SHP77 (cell line): ENCODE data around the gene SUCLG2.
"Not testable (repeated sequence)": the region's sequence is repeated elsewhere in the genome, so short reads cannot be mapped to it uniquely, and the experiment has no call there.

Experiments used
- DNase-seq, 2 experiments: peaks; one replicate each; lab custom pipeline; 2025; lab: John Stamatoyannopoulos, UW

The SUCLG2 gene

DNA sequence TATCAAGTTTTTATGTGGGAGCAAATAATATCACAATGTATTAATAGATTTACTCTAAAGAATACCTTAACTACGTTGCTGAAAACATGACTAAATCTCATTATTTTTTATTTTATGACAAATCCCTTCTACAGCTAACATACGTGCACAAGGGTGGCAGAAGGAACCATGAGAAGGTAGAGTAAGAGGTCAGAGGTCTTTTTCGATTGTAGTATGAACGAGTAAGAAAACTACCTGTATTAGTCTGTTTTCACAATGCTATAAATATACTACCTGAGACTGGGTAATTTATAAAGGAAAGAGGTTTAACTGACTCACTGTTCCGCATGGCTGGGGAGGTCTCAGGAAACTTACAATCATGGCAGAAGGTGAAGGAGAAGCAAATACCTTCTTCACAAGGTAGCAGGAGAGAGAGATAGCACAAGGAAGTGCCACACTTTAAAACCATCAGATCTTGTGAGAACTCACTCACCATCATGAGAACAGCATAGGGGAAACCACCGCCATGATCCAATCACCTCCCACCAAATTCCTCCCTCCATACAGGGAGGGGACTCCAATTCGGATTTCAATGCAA lies 95.3 kb downstream of the SUCLG2 start:
- no peak for DNase-seq

DNA sequence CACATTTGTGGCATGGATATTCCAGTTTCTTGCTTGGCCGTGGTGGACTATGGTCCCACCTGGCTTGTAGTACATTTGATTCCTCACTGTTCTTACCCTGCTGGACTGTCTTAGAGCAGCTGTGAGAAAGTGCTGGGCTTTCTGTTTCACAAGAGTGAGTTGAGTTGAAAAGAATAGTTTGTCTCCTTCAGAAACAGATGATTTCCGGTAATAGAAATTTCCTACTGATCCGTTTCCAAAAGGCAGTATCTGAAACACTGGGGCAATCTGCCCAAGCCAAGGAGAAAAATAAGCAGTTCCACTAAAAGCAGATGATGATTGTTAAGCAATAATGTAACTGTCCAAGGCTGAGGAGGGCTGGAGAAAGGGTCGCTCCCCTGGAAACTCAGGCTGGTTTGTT lies 96.0 kb downstream of the SUCLG2 start:
- DNase-seq, result no peak

DNA sequence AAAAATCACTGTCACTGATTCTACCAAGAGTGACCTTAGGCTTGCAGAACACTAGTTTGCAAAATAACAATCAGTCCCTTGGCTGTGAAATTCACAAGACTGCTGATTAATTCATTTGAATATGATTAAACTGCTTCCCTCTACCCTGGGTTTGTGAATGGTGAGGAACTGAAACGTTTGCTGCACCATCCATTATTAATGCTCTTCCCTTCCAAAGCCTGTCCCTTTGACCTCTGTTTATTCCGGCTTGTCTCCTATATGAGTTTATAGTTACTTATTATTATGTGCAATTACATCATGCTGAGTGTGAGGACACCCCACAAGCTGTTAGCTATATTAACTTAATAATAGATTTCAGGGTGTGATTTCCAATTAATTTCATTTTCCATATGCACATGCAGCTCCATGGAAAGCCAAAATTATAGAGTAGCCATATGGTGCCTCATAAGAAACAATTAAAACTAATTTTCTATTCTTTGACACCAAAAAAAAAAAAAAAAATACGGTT lies 96.5 kb downstream of the SUCLG2 start:
- DNase-seq, result no peak

DNA sequence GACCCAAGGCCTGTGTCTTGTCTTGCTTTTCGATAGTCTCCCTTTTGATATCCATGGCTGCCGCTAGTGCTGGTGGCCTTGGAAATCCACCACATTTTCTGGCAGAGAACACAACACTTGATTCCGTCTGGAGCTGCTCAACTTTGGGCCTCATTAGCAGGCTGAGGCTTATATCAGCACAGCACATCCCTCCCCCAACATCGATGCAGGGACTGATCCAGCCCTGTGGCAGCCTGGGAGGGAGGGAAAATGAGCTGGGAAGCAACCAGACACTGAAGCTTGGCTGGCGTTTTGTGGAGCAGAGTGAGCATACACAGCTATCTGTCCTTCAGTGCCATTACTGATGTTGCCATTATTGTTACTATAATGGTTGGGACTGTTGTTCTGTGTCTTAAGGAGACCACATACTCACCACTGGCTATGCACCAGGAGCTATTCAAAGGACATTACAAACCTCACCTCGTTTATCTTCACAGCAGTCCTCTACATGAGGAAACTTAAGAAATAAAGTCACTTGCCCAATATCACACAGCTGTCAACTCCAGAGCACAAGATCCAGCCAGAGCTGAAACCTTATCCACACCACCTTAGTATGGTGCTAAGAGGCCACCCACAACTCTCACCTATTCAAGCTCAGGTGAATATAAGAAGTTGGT lies 102.9 kb downstream of the SUCLG2 start:
- DNase-seq, result no peak

DNA sequence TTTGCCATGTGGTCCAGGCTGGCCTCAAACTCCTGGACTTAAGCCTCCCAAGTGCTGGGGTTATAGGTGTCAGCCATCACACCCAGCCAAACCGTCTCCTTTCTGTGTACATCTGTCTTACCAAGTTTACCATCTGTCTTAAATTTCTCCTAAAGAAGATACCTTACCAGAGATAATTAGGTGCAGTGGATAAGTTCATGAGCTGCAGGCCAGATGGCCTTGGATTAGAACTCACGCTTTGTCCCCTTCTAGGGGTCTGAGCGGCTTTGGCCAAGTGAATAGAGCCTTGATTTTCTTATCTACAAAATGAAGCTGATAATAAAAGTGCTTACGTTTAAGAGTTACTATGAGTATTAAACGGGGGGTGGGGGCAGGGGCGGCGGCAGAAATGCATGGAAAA lies 103.9 kb downstream of the SUCLG2 start:
- no peak for DNase-seq

DNA sequence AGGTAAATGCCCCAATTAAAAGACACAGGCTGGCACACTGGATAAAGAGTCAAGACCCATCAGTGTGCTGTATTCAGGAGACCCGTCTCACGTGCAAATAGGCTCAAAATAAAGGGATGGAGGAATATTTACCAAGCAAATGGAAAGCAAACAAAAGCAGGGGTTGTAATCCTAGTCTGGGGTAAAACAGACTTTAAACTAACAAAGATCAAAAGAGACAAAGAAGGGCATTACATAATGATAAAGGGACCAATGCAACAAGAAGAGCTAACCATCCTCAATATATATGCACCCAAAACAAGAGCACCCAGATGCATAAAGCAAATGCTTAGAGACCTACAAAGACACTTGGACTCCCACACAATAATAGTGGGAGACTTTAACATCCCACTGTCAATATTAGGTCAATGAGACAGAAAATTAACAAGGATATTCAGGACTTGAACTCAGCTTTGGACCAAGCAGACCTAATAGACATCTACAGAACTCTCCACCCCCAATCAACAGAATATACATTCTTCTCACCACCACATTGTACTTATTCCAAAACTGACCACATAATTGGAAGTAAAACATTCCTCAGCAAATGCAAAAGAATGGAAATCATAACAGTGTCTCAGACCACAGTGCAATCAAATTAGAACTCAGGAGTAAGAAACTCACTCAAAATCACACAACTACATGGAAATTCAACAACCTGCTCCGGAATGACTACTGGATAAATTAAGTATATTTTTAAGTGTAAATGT lies 111.7 kb downstream of the SUCLG2 start:
- DNase-seq, result not testable (repeated sequence)

DNA sequence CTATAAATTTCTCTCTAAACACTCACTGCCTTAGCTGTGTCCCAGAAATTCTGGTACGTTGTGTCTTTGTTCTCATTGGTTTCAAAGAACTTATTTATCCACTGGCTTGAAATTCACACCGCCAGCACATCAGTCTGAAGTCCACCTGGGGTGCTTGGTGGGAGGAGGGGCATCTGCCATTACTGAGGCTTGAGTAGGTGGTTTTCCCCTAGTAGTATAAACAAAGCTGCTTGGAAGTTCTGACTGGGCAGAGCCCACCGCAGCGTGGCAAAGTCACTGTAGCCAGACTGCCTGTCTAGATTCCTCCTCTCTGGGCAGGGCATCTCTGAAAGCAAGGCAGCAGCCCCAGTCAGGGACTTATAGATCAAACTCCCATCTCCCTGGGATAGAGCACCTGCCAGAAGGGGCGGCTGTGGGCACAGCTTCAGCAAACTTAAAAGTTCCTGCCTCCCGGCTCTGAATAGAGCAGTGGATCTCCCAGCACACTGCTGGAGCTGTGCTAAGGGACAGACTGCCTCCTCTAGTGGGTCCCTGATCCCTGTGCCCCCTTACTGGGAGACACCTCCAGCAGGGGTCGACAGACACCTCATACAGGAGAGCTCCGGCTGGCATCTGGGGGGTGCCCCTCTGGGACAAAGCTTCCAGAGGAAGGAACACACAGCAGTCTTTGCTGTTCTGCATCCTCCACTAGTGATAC lies 114.1 kb downstream of the SUCLG2 start:
- DNase-seq, result no peak

DNA sequence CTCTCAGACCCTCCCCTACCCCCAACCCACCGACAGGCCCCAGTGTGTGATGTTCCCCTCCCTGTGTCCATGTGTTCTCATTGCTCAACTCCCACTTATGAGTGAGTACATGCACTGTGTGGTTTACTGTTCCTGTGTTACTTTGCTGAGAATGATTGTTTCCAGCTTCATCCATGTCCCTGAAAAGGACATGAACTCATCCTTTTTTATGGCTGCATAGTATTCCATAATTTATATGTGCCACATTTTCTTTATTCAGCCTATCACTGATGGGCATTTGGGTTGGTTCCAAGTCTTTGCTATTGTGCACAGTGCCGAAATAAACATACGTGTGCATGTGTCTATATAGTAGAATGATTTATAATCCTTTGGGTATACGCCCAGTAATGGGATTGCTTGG lies 117.2 kb downstream of the SUCLG2 start:
- not testable (repeated sequence) for DNase-seq

DNA sequence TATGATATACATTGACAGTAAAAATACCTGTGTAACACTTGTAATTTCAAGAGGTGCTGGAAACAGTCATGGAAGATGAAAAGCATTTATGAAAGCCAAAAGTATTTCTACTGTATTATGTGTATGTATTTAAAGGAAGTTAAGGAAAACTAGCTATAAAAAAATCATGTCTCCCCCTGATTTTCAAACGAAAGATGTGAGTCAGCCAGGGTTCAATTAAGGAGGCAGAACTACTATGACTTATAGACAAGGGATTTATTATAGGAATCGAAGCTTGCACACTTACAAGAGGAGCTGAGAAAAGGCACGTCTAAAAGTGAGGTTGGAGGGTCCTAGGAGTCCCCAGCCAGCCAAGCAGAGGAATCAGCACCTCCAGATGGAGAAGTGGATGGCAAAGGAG lies 119.4 kb downstream of the SUCLG2 start:
- DNase-seq, result no peak

DNA sequence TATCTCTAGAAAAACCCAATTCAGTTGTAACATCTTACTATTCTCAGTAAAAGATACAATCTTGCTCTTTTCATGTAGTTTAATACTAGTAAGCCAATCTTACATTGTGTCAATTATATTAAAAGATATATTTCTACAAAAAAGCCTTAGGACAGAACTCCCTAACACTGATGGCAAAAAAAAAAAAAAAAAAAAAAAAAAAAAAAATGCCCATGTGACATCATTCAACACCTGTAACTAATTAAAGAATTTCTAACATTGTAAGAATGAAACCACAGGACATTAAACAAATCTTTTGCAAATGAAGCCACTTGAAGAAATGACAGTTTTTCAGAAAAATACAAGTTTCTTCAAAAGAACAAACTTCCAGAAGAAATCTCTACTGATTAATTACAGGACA lies 119.8 kb downstream of the SUCLG2 start:
- DNase-seq, result no peak

DNA sequence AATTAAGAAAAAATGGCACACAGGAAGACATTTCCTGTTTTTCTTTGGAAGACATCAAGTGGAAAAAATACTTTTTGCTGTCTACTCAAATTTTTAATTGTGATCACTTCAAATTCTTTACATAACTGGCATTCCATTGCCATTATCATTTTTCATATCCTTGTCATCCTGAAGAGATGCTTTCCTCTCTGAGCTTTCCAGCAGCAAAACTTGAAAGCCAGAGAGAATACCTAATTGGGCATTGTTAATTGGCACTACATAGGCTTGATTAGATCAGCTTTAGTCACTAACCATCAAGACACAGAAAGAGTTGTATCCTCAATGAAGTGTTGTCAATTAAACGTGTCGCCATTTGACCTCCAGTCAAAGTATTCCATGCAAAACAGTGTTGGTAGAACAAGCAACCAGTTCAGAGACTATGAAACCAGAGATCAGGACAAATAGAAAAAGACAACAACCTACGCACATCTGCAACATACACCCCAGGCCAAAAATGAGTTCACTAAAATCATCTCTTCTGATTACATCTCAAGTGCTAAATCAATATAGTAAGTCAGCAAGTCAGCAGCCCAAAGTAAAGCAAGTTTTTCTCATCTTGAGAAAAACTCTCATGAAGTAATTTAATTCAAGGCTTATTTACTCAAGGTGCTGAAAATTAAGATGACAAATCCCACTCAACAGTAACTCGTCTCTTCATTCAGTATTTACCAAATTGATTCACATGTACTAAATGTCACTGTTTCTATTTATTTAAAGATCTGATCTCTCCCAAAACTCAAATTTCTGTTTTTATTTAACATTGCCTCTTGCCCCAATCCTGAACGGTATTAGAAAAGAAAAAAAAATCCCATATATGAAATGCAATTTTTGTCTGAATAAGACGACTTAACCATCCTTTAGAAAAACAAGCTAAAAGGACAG lies 123.0 kb downstream of the SUCLG2 start:
- no peak for DNase-seq

DNA sequence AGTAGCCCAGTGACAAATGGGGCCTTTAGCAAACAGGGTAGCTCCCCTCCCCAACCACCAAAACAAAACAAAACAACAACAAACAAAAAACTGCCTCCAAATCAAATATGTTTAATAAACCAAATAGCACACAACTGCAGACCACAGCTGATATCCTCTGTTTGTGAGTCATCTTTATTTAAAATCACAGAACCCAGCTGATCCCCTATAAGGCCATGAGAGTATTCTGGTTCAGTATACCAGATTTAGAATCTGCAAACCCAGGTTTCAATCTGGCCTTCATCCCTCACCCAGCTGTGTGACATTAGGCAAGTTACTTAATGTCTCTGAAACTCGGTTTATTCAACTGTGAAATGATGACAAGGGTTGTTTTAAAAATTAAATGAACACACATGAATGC lies 124.5 kb downstream of the SUCLG2 start:
- no peak for DNase-seq

DNA sequence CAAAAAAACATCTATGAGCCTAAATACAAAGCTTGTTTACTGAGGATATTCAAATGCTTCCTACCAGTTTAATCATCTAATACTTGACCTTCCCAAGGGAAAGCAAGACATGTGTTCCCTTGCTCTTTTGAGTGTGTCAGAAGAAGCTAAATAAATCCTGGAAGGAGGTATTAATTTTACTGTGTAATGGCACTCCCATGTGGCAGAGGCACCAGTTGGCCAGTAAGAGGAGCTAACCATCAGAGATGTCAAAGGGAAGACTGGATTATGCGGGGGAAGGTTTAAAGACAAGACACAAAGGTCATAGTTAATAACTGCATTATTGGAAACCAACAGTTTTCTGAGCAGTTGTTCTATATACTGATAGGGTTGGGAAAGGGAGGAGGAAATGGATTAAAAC lies 125.1 kb downstream of the SUCLG2 start:
- DNase-seq, result no peak

DNA sequence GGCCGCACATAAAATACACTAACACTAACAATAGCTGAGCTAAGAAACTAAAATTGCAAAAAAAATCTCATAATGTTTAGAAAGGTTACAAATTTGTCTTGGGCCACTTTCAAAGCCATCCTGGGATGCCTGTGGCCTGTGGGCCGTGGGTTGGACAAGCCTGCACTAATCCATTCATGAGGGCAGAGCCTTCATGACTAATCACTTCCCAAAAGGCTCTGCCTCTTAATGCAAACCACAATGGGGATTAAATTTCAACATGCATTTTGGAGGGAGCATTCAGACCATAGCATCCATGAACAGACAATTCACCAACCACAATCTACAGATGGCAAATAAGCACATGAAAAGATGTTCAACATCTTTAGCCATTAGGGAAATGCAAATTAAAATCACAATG lies 128.2 kb downstream of the SUCLG2 start:
- DNase-seq, result no peak

DNA sequence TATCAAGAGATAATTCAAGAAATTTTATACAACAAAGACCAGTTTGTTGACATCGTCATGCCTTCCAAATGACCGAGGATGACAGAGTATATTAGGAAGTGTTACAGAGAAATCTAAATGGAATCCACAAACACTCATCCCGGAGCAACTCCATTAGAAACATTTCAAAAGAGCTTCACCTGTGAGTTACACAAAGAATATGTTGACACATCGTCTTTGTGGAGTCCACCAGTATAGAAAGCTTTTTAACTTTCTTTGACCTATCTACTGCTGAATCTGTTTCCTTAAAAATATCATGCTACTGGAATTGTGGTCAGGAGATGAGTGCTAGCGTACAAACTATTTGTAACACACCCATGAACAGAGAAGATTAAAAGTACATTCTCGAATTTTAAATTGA lies 130.4 kb downstream of the SUCLG2 start:
- no peak for DNase-seq

DNA sequence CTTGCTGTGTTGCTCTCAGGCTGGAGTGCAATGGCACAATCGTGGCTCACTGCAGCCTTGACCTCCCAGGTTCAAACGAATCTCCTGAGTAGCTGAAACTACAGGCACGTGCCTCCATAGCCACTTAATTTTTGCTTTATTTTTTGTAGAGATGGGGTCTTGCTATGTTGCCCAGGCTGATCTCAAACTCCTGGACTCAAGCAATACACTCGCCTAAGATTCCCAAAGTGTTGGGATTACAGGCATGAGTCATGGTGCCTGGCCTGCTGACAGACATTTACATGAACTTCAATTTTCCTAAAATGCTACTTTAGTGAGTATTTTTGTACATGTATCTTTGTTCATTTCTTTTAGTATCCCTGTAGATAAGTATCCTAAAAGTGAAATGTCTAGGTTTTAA lies 132.3 kb downstream of the SUCLG2 start:
- no peak for DNase-seq

DNA sequence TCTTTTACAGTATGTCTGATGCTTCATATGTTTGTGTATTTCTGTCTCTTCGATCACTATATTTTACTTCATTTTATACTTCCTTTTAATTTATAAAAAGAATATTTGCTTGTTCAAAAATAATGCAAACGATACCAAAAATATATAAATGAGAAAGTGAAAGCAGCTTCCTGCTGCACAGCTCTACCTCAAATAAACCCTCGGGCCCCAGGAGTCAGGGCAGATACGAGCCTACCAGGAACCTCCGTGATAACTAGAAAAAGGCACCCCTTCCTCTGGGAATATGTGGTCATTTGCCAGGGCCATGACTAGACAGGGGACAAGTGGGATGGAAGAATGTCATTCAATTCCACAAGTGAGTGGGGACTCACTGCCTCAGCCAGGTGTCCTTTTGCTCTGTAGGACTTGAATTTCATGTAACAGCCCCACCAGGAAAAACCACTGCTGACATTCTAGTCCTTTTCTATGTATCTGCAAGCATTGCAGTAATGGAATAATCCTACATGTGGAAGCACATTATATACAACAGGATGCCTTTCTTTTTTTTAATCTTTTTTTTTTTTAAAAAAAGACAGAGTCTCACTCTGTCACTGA lies 133.3 kb downstream of the SUCLG2 start:
- no peak for DNase-seq

DNA sequence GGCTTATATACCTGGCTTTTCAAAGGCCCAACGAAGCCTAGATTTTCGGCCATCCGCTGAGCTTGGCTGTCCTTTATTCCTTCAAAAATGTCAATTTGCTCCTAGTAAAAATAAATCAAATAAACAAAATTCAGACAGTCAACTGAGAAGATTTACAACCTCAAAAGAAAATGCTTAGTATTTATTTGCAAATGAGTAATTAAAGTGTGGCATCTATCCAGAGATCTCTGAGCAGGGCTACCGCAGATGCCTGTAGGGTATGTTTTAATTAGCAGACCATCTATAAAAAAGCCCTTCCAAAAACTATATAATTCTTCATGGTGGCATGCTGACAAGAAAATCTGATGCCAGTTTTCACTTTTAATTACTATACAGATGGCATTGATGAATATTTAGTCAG lies 136.2 kb downstream of the SUCLG2 start:
- DNase-seq, result no peak

DNA sequence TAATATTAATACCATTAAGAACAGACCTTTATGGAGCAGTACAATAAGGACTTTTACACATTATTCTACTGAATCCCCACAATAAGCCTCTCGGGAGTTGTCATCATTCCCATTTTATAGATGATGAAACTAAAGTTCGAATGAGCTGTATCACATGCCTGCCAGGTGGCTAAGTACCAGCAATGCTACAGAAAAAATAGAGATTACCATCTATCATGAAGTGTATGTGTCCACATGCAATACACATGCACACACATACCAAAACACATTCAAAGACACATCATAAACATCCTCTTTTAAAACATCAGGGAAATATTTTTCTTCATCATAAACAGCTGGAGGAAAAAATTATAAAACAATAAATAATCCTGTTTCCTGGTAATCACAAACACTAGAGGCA lies 136.6 kb downstream of the SUCLG2 start:
- no peak for DNase-seq

DNA sequence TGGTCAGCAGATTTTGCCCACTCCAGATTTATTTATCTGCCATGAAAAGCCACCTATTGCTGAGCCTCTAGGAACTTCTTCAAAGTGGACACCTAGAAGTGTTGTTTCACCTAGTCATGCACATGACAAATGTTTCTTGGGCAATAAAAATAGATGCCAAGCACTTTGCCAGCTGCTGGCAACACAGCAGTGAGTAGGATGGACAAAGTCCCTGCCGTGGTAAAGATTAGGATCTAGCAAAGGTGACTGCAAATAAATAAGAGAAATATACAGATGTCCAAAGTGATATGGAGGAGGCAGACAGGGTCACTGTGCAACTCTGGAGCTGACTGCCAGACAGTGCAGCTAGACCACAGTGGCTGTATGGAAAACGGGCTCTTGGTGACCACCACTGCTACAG lies 137.9 kb downstream of the SUCLG2 start:
- DNase-seq, result no peak

DNA sequence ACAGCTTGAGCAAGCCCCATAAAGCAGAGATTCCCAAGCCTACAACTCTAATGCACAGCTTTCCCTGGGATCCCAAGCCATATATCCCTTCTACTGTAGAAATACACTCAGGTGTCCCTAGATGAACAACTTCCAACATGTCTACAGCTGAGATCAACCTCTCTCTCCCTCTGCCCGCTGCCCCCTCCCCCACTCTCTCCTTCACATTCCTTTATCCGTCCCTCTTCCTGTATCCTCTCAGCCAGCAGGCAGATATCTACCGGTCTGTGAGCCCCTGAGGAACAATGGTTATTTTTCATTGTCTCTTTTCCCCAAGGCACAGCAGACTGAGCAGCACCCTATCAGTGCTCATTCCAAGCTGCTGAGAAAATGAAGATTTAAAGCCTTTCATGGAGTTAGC lies 138.6 kb downstream of the SUCLG2 start:
- no peak for DNase-seq
